GM12878 (cell line): ENCODE measurements around the gene SSR2. TPM values are rescaled to one million over a fixed set of nuclear protein-coding genes. Genes with fewer than 3 reads are reported as not detected.

Experiments used
- ATAC-seq: fragments of 200-7000 bp; cut with Tn5 transposase; 3 replicates; pipeline ENCODE4 v1.9.1; 2020; ENCODE audit warnings: mild to moderate bottlenecking, moderate library complexity
- BruUV-seq: library from RNA; stranded (reverse); fragments of 400-500 nt; replicated peaks from 2 replicates; lab custom pipeline; 2021; lab: Mats Ljungman, UMichigan
- CTCF ChIA-PET: fragments of 300-600 bp; sonication (Branson Sonifier 250); formaldehyde crosslinking; extraction: SDS; loops from one replicate; lab custom pipeline; 2021; ENCODE audit warnings: inconsistent platforms; lab: Yijun Ruan, JAX
- POLR2A ChIA-PET: fragments of 350-600 bp; formaldehyde crosslinking; extraction: SDS; loops from one replicate; lab custom pipeline; 2021; ENCODE audit warnings: inconsistent platforms; lab: Charles Lee
- RAD21 ChIA-PET: fragments of 300-600 bp; sonication (Branson Sonifier 250); formaldehyde crosslinking; loops from one replicate; lab custom pipeline; 2023; ENCODE audit warnings: antibody characterized with exemption; ENCODE audit not compliant: unreplicated experiment; lab: Charles Lee
- SMC1A ChIA-PET: fragments of 300-600 bp; sonication (Branson Sonifier 250); formaldehyde crosslinking; loops from one replicate; lab custom pipeline; 2023; ENCODE audit not compliant: unreplicated experiment, uncharacterized antibody; lab: Charles Lee
- DNase-seq: peaks from one replicate; pipeline ENCODE4 v3.0.0-alpha.2; 2011; ENCODE audit warnings: low read depth, low spot score
- FAIRE-seq: peaks from 3 replicates; lab custom pipeline; 2011; peaks lifted over from hg19 to GRCh38; lab: Jason Lieb, UNC
- H2AFZ ChIP-seq: 2 replicates; pipeline ENCODE4 v1.6.0; 2011; ENCODE audit warnings: low read depth, low read length, control low read depth; ENCODE audit not compliant: control insufficient read depth
- H3K27ac ChIP-seq: 2 replicates; pipeline ENCODE4 v1.5.1; 2011; ENCODE audit warnings: control low read depth; ENCODE audit not compliant: control insufficient read depth, insufficient read depth
- H3K27me3 ChIP-seq, 2 experiments: replicated peaks in 1 of 2; 2 replicates each; pipeline versions ENCODE4 v1.6.0 to v1.6.1; 2011; ENCODE audit warnings: low read length in 1 of 2; ENCODE audit not compliant: control insufficient read depth in 2 of 2, insufficient read depth in 2 of 2
- H3K36me3 ChIP-seq, 2 experiments: 2 replicates each; pipeline ENCODE4 v1.5.1; 2011; ENCODE audit warnings: low read length in 1 of 2; ENCODE audit not compliant: control insufficient read depth in 2 of 2, insufficient read depth in 2 of 2
- H3K4me1 ChIP-seq: 2 replicates; pipeline ENCODE4 v1.6.1; 2011; ENCODE audit warnings: mild to moderate bottlenecking, low read length, moderate library complexity, mixed read lengths; ENCODE audit not compliant: control insufficient read depth, insufficient read depth
- H3K4me2 ChIP-seq: 2 replicates; pipeline ENCODE4 v1.6.0; 2011; ENCODE audit warnings: control low read depth; ENCODE audit not compliant: control insufficient read depth, insufficient read depth
- H3K4me3 ChIP-seq: fragments of 200-600 bp; sonication (generic); 2 replicates; pipeline ENCODE4 v1.5.1; 2016
- H3K79me2 ChIP-seq: 2 replicates; pipeline ENCODE4 v1.6.0; 2011; ENCODE audit warnings: low read length; ENCODE audit not compliant: control insufficient read depth, insufficient read depth
- H3K9ac ChIP-seq: 2 replicates; pipeline ENCODE4 v1.8.0; 2011; ENCODE audit warnings: low read length, control low read depth, mixed read lengths; ENCODE audit not compliant: control insufficient read depth, insufficient read depth
- H3K9me3 ChIP-seq: replicated peaks from 3 replicates; pipeline ENCODE4 v1.5.1; 2011; ENCODE audit warnings: mild to moderate bottlenecking, low read length; ENCODE audit not compliant: control insufficient read depth, insufficient read depth
- H4K20me1 ChIP-seq: 2 replicates; pipeline ENCODE4 v1.6.0; 2011; ENCODE audit not compliant: control insufficient read depth, insufficient read depth
- BACH1 ChIP-seq: fragments of 450-650 bp; IDR thresholded peaks from 2 replicates; pipeline ENCODE4 v1.6.1; 2017; ENCODE audit warnings: mild to moderate bottlenecking, borderline replicate concordance
- CBX3 ChIP-seq: fragments of 200-600 bp; sonication (generic); IDR thresholded peaks from 2 replicates; pipeline ENCODE4 v1.6.1; 2016; ENCODE audit warnings: low read depth, borderline replicate concordance
- HCFC1 ChIP-seq: fragments of 150-350 bp; IDR thresholded peaks from 2 replicates; pipeline ENCODE4 v1.6.1; 2014; ENCODE audit warnings: low read length
- IRF4 ChIP-seq: IDR thresholded peaks from 2 replicates; pipeline ENCODE4 v1.6.1; 2011; ENCODE audit warnings: low read depth, low read length
- MTA3 ChIP-seq: IDR thresholded peaks from 2 replicates; pipeline ENCODE4 v1.6.1; 2012; ENCODE audit warnings: low read length, inconsistent platforms, borderline replicate concordance
- NBN ChIP-seq: fragments of 450-650 bp; IDR thresholded peaks from 2 replicates; pipeline ENCODE4 v1.6.1; 2016
- NFIC ChIP-seq: IDR thresholded peaks from 2 replicates; pipeline ENCODE4 v1.6.1; 2012; ENCODE audit warnings: low read depth, mild to moderate bottlenecking, inconsistent platforms, low read length, moderate library complexity
- NR2C1 ChIP-seq: fragments of 450-650 bp; IDR thresholded peaks from 2 replicates; pipeline ENCODE4 v1.6.1; 2017; ENCODE audit warnings: antibody characterized with exemption, mild to moderate bottlenecking, moderate library complexity
- NRF1 ChIP-seq: conservative IDR thresholded peaks from 2 replicates; pipeline ENCODE4 v1.6.1; 2011; ENCODE audit warnings: mild to moderate bottlenecking, low read depth, low read length, improper control_type of control experiment
- POLR2AphosphoS5 ChIP-seq: IDR thresholded peaks from 2 replicates; pipeline ENCODE4 v1.6.1; 2011; ENCODE audit warnings: mild to moderate bottlenecking, low read length, inconsistent platforms
- POU2F2 ChIP-seq: IDR thresholded peaks from 3 replicates; pipeline ENCODE4 v1.6.1; 2011; ENCODE audit warnings: low read depth, mild to moderate bottlenecking, low read length, borderline replicate concordance
- RAD21 ChIP-seq: IDR thresholded peaks from 2 replicates; pipeline ENCODE4 v1.6.1; 2011; ENCODE audit warnings: mild to moderate bottlenecking, low read depth, low read length, moderate library complexity; ENCODE audit not compliant: insufficient read depth
- SMC3 ChIP-seq: IDR thresholded peaks from 2 replicates; pipeline ENCODE4 v1.6.1; 2011; ENCODE audit warnings: low read length, improper control_type of control experiment, borderline replicate concordance
- USF2 ChIP-seq: IDR thresholded peaks from 2 replicates; pipeline ENCODE4 v1.6.1; 2011; ENCODE audit warnings: low read depth, low read length, improper control_type of control experiment, borderline replicate concordance
- YY1 ChIP-seq: IDR thresholded peaks from 2 replicates; pipeline ENCODE4 v1.6.1; 2011; ENCODE audit warnings: low read depth, mild to moderate bottlenecking, low read length
- ZBTB11 ChIP-seq: fragments of 450-650 bp; formaldehyde crosslinking; IDR thresholded peaks from 2 replicates; pipeline ENCODE4 v1.5.0; 2022; ENCODE audit warnings: mild to moderate bottlenecking, missing genetic modification characterization
- ZBTB33 ChIP-seq: fragments of 450-650 bp; IDR thresholded peaks from 2 replicates; pipeline ENCODE4 v1.6.1; 2017; ENCODE audit warnings: mild to moderate bottlenecking
- ZNF24 ChIP-seq: fragments of 450-650 bp; IDR thresholded peaks from 2 replicates; pipeline ENCODE4 v1.6.1; 2017; ENCODE audit warnings: antibody characterized with exemption, mild to moderate bottlenecking
- WGBS: methylation state at CpG from one replicate; pipeline ENCODE4 v1.1.6; 2016; ENCODE audit warnings: low lambda C conversion rate; ENCODE audit not compliant: insufficient replicate concordance, insufficient coverage; ENCODE audit errors: missing lambda C conversion rate; 5-methylcytosine and 5-hydroxymethylcytosine counted together
- in situ Hi-C: fragments of 300-500 bp; cut with MboI; formaldehyde crosslinking; loops from 9 replicates; pipeline ENCODE4 v1.14.3; 2018; ENCODE audit warnings: mixed read lengths
- intact Hi-C: fragments of 100-400 bp; cut with micrococcal nuclease; formaldehyde crosslinking; loops from one replicate; pipeline ENCODE4 v1.14.2; 2022; ENCODE audit not compliant: unreplicated experiment
- polyA plus RNA-seq, 11 experiments: library from polyadenylated mRNA; depleted of rRNA in 4 of 11; unstranded in 6 of 11; stranded (reverse) in 5 of 11; fragments of >200 nt; fragmentation: Nextera tagmentation in 4 of 11; fragmentation: Illumina TruSeq in 1 of 11; extraction: Ambion mirVana in 4 of 11; extraction: Trizol in 1 of 11; gene quantifications; 1 replicate in 1 of 11; 2 replicates in 10 of 11; pipeline versions ENCODE4 v1.2.1 to v1.2.3, GENCODE V29; 2011 to 2016; ENCODE audit warnings: inconsistent platforms in 2 of 11, missing spikeins in 2 of 11, low read depth in 1 of 11
- total RNA-seq, 4 experiments: library from RNA; depleted of rRNA in 3 of 4; stranded (reverse); fragments of >200 nt in 3 of 4; fragmentation: Illumina TruSeq in 1 of 4; extraction: Trizol in 1 of 4; gene quantifications; 2 replicates each; pipeline versions ENCODE4 v1.2.1 to v1.2.3, GENCODE V29; 2013 to 2021

SSR2 gene
- total and polyA plus RNA-seq, 10 of the 15 experiments (the other 5 are each of a cell fraction or from before 2014, with no cell fraction given): 207 to 553 (median 315) TPM

- FAIRE-seq (no peak), DNase-seq (no peak), ATAC-seq (peak; percentile 38)
- ChIA-PET POLR2A (interaction anchor here (1.0 to 14.9 kb wide), 6 partner anchors 9 to 50 kb away, joined by 4 to 273 read pairs (median 44); partner anchors contain the start of genes KHDC4 and RXFP4), CTCF (interaction anchor here (0.7 to 14.7 kb wide), 14 partner anchors 9 to 83 kb away, joined by 3 to 227 read pairs (median 5); partner anchors contain the start of genes KHDC4 and RXFP4), SMC1A (interaction anchor here (0.5 to 16.7 kb wide), 12 partner anchors 9 to 55 kb away, joined by 3 to 229 read pairs (median 4); partner anchors contain the start of genes KHDC4 and RXFP4), RAD21 (interaction anchor here (0.7 to 14.4 kb wide), 9 partner anchors 9 to 731 kb away, joined by 3 to 214 read pairs (median 4); partner anchors contain the start of genes KHDC4 and RXFP4)
- Histone ChIP-seq H3K4me3 (no peak overlapping the region), H3K27ac (no peak overlapping the region; the same call in 1 of the 2 replicates), H3K36me3 (no peaks in the 10 kb centered on the region), H3K79me2 (peaks cover 34% of the 10 kb centered on the region), H3K4me2 (no peak overlapping the region; the same call in 1 of the 2 replicates), H3K4me1 (peaks cover 26% of the 10 kb centered on the region), H3K9ac (0 out of 2 replicates have a peak overlapping the region, but pooled peaks have one; percentile 12), H4K20me1 (no peaks in the 10 kb centered on the region), H2AFZ (no peak overlapping the region), H3K9me3 (no peaks in the 10 kb centered on the region), H3K27me3 (no peaks in the 10 kb centered on the region)
- WGBS: 50% methylated on average over 4 of the region's 4 CpGs
- in situ Hi-C loops: no loop called here
- intact Hi-C loops: no loop called here
- BruUV-seq: no TSS peak
- TF ChIP-seq ZNF24 (no peak), RAD21 (peak; percentile 41), POLR2AphosphoS5 (no peak), ZBTB33 (no peak), NRF1 (no peak), CBX3 (no peak), BACH1 (no peak), USF2 (no peak), IRF4 (no peak), SMC3 (peak; percentile 4; the same call in 1 of the 2 replicates), YY1 (0 out of 2 replicates have a peak, but pooled peaks have one; percentile 11), ZBTB11 (CRISPR knock-in tag) (no peak), NR2C1 (no peak), NFIC (no peak), NBN (no peak), HCFC1 (no peak), MTA3 (no peak), POU2F2 (peak; percentile 62; the same call in 1 of the 3 replicates)
Observed at GRCh38 chr1:155983191-155984024, 37.3 kb downstream of the SSR2 start.
